ENCODE results near the gene ACTA2. TPM values are rescaled to one million over a fixed set of nuclear protein-coding genes. Genes with fewer than 3 reads are reported as not detected.

The ACTA2 gene
- total RNA-seq, 1 donor from 2014 or later, result 37.6 TPM

- no peak overlapping the region for H3K4me3 ChIP-seq (ENCODE audit: low read depth, low read length)
Observed at GRCh38 chr10:88938938-88939337, 13.6 kb downstream of the ACTA2 start.

GRCh38 chr10:88938039-88938438 is 14.5 kb downstream of the ACTA2 start:
- TF ChIP-seq CTCF (IDR thresholded peaks at IDR 0.05; ENCODE audit: insufficient read depth, low read length, poor library complexity, severe bottlenecking), result no peak
- H3K36me3 ChIP-seq (ENCODE audit: control insufficient read depth, insufficient read depth, low read length), result no peaks in the 10 kb centered on the region
- DNase-seq (ENCODE audit: low read depth), result no peak

More at GRCh38 chr10:88938938-88939337, 13.6 kb downstream of the ACTA2 start:
- DNase-seq (ENCODE audit: low read depth), result no peak
- Histone ChIP-seq H3K27me3 (ENCODE audit: control insufficient read depth, insufficient read depth, low read length) (no peaks in the 10 kb centered on the region), H3K36me3 (ENCODE audit: control insufficient read depth, insufficient read depth, low read length) (no peaks in the 10 kb centered on the region)
- TF ChIP-seq CTCF (IDR thresholded peaks at IDR 0.05; ENCODE audit: insufficient read depth, low read length, poor library complexity, severe bottlenecking), result no peak

GRCh38 chr10:88936656-88937055 is 15.9 kb downstream of the ACTA2 start:
- Histone ChIP-seq H3K27me3 (ENCODE audit: control insufficient read depth, insufficient read depth, low read length) (no peaks in the 10 kb centered on the region), H3K36me3 (ENCODE audit: control insufficient read depth, insufficient read depth, low read length) (no peaks in the 10 kb centered on the region), H3K4me3 (ENCODE audit: low read depth, low read length) (no peak overlapping the region)
- no peak for TF ChIP-seq CTCF (IDR thresholded peaks at IDR 0.05; ENCODE audit: insufficient read depth, low read length, poor library complexity, severe bottlenecking)
- DNase-seq (ENCODE audit: low read depth), result no peak

More at GRCh38 chr10:88938039-88938438, 14.5 kb downstream of the ACTA2 start:
- no peaks in the 10 kb centered on the region for H3K27me3 ChIP-seq (ENCODE audit: control insufficient read depth, insufficient read depth, low read length)
- no peak overlapping the region for H3K4me3 ChIP-seq (ENCODE audit: low read depth, low read length)

- Histone ChIP-seq H3K27me3 (ENCODE audit: control insufficient read depth, insufficient read depth, low read length) (no peaks in the 10 kb centered on the region), H3K36me3 (ENCODE audit: control insufficient read depth, insufficient read depth, low read length) (no peaks in the 10 kb centered on the region), H3K4me3 (ENCODE audit: low read depth, low read length) (no peak overlapping the region)
- peak; percentile 90 for TF ChIP-seq CTCF (IDR thresholded peaks at IDR 0.05; ENCODE audit: insufficient read depth, low read length, poor library complexity, severe bottlenecking)
- DNase-seq (ENCODE audit: low read depth), result peak; percentile 45
Observed at GRCh38 chr10:88934900-88935672, 17.5 kb downstream of the ACTA2 start.

GRCh38 chr10:88933564-88933963 is 19.0 kb downstream of the ACTA2 start:
- H3K36me3 ChIP-seq (ENCODE audit: control insufficient read depth, insufficient read depth, low read length), result no peaks in the 10 kb centered on the region
- TF ChIP-seq CTCF (IDR thresholded peaks at IDR 0.05; ENCODE audit: insufficient read depth, low read length, poor library complexity, severe bottlenecking), result no peak
- H3K4me3 ChIP-seq (ENCODE audit: low read depth, low read length), result no peak overlapping the region
- no peaks in the 10 kb centered on the region for H3K27me3 ChIP-seq (ENCODE audit: control insufficient read depth, insufficient read depth, low read length)
- no peak for DNase-seq (ENCODE audit: low read depth)

All from kidney epithelial cell (primary cell).